ENCODE measurements around the gene BCAS3.

BCAS3 gene

GRCh38 chr17:61218438-61218837 lies 540.8 kb downstream of the BCAS3 start:
- peak; percentile 74 for DNase-seq
- Histone ChIP-seq H3K36me3 (replicated peaks) (no peaks in the 10 kb centered on the region), H3K27me3 (replicated peaks) (no peaks in the 10 kb centered on the region), H3K4me3 (ENCODE audit: low read depth, low read length) (no peak overlapping the region), H3K27ac (peak overlapping the region; percentile 43)
- TF ChIP-seq CTCF (IDR thresholded peaks at IDR 0.05; ENCODE audit: low read depth, low read length, missing control alignments) = no peak
- in situ Hi-C loops (cut with HindIII; ENCODE audit: low pct_ligation_motif_present, low sequenced_read_pairs) = no loop called here

GRCh38 chr17:61219460-61219859 lies 541.8 kb downstream of the BCAS3 start:
- in situ Hi-C loops (cut with HindIII; ENCODE audit: low pct_ligation_motif_present, low sequenced_read_pairs) = no loop called here
- H3K4me3 ChIP-seq (ENCODE audit: low read depth, low read length) = no peak overlapping the region
- peak overlapping the region; percentile 43 for H3K27ac ChIP-seq
- H3K27me3 ChIP-seq (replicated peaks) = no peaks in the 10 kb centered on the region
- no peak for DNase-seq
- no peaks in the 10 kb centered on the region for H3K36me3 ChIP-seq (replicated peaks)
- TF ChIP-seq CTCF (IDR thresholded peaks at IDR 0.05; ENCODE audit: low read depth, low read length, missing control alignments) = no peak

GRCh38 chr17:61221181-61221580 lies 543.5 kb downstream of the BCAS3 start:
- in situ Hi-C loops (cut with HindIII; ENCODE audit: low pct_ligation_motif_present, low sequenced_read_pairs) = no loop called here
- DNase-seq = no peak
- TF ChIP-seq CTCF (IDR thresholded peaks at IDR 0.05; ENCODE audit: low read depth, low read length, missing control alignments) = no peak

GRCh38 chr17:61221597-61222471 lies 544.2 kb downstream of the BCAS3 start:
- no peak for TF ChIP-seq CTCF (IDR thresholded peaks at IDR 0.05; ENCODE audit: low read depth, low read length, missing control alignments)
- DNase-seq = no peak
- no peak overlapping the region for H3K4me3 ChIP-seq (ENCODE audit: low read depth, low read length)
- no peaks in the 10 kb centered on the region for H3K36me3 ChIP-seq (replicated peaks)
- no peak overlapping the region for H3K27ac ChIP-seq
- H3K27me3 ChIP-seq (replicated peaks) = no peaks in the 10 kb centered on the region
- in situ Hi-C loops (cut with HindIII; ENCODE audit: low pct_ligation_motif_present, low sequenced_read_pairs) = no loop called here

More at GRCh38 chr17:61221181-61221580, 543.5 kb downstream of the BCAS3 start:
- H3K27ac ChIP-seq = no peak overlapping the region
- H3K27me3 ChIP-seq (replicated peaks) = no peaks in the 10 kb centered on the region
- no peaks in the 10 kb centered on the region for H3K36me3 ChIP-seq (replicated peaks)
- H3K4me3 ChIP-seq (ENCODE audit: low read depth, low read length) = no peak overlapping the region

GRCh38 chr17:61223725-61224124 lies 546.1 kb downstream of the BCAS3 start:
- Histone ChIP-seq H3K27ac (no peak overlapping the region), H3K27me3 (replicated peaks) (no peaks in the 10 kb centered on the region), H3K4me3 (ENCODE audit: low read depth, low read length) (no peak overlapping the region), H3K36me3 (replicated peaks) (no peaks in the 10 kb centered on the region)
- in situ Hi-C loops (cut with HindIII; ENCODE audit: low pct_ligation_motif_present, low sequenced_read_pairs) = no loop called here
- DNase-seq = no peak
- TF ChIP-seq CTCF (IDR thresholded peaks at IDR 0.05; ENCODE audit: low read depth, low read length, missing control alignments) = no peak

All from brain microvascular endothelial cell (primary cell).